ENCODE measurements around the gene SYT6.

- TF ChIP-seq POLR2A (IDR thresholded peaks at IDR 0.05; ENCODE audit: low read depth, low read length) (no peak), POLR2AphosphoS5 (IDR thresholded peaks at IDR 0.05; ENCODE audit: low read depth, low read length) (no peak), TAF1 (IDR thresholded peaks at IDR 0.05; ENCODE audit: low read depth, low read length) (no peak), SPI1 (IDR thresholded peaks at IDR 0.05; ENCODE audit: low read depth, low read length) (no peak), POU2F2 (IDR thresholded peaks at IDR 0.05; ENCODE audit: low read depth, low read length) (no peak), PAX5 (IDR thresholded peaks at IDR 0.05; ENCODE audit: insufficient read depth, low read length, severe bottlenecking) (no peak)
Observed at GRCh38 chr1:114112775-114113174, 40.9 kb downstream of the SYT6 start.
